ENCODE data around the gene DHX36.
A peak's percentile ranks its signal among the peaks of the same experiment; 100 is the strongest.

DHX36 gene

DNA sequence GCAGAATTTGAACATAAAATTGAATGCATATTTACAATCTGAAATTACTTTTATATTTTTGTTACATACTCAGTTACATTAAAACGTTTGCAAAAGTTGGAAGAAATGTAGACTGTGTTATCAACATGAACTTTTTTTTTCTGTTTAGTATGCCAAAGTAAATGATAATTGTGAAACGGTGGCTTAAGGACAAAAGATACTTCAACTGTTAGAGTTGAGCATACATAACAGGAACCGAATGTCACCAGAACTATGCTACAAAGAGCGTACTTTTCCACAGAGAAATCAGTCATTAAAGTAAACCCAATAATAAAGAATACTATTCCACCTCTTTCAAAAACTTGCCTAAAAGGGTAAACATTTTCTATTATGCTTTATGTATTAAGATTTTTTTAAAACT, 14.3 kb upstream of the DHX36 start:
- H3K36me3 ChIP-seq (ENCODE audit: low read length), result no peaks in the 10 kb centered on the region
- no peaks in the 10 kb centered on the region for H3K79me2 ChIP-seq (ENCODE audit: insufficient read depth, low read length)
- H3F3A ChIP-seq (ENCODE audit: insufficient read depth), result no peaks in the 10 kb centered on the region
- H3K9me2 ChIP-seq (replicated peaks; ENCODE audit: insufficient read depth, low read length), result no peaks in the 10 kb centered on the region
- H3K27me3 ChIP-seq (ENCODE audit: low read length), result no peaks in the 10 kb centered on the region
- H3K9me3 ChIP-seq (ENCODE audit: insufficient read depth, low read length), result no peaks in the 10 kb centered on the region
- H3K9ac ChIP-seq (ENCODE audit: low read length), result no peak overlapping the region
- H2AFZ ChIP-seq (ENCODE audit: low read depth, low read length, severe bottlenecking), result no peak overlapping the region
- H3K27ac ChIP-seq (ENCODE audit: low read depth, low read length), result no peak overlapping the region
- H4K20me1 ChIP-seq (ENCODE audit: low read depth, low read length), result no peaks in the 10 kb centered on the region; the same call in 1 of the 2 replicates
- no peak for TF ChIP-seq CTCF (IDR thresholded peaks at IDR 0.05; ENCODE audit: insufficient read depth, low read length, poor library complexity, severe bottlenecking)
- TF ChIP-seq EZH2phosphoT487 (conservative IDR thresholded peaks at IDR 0.05; ENCODE audit: low read length), result no peak
- no peak overlapping the region for H3K4me2 ChIP-seq (ENCODE audit: low read depth, low read length, poor library complexity, severe bottlenecking)
- no peak overlapping the region for H3K4me3 ChIP-seq (ENCODE audit: insufficient read depth, low read length, poor library complexity, severe bottlenecking)

- no peak overlapping the region for H3K4me3 ChIP-seq (ENCODE audit: insufficient read depth, low read length, poor library complexity, severe bottlenecking)
- H2AFZ ChIP-seq (ENCODE audit: low read depth, low read length, severe bottlenecking), result no peak overlapping the region
- no peaks in the 10 kb centered on the region for H3K9me3 ChIP-seq (ENCODE audit: insufficient read depth, low read length)
- no peaks in the 10 kb centered on the region for H3K9me2 ChIP-seq (replicated peaks; ENCODE audit: insufficient read depth, low read length)
- H3K36me3 ChIP-seq (ENCODE audit: low read length), result no peaks in the 10 kb centered on the region
- TF ChIP-seq CTCF (IDR thresholded peaks at IDR 0.05; ENCODE audit: insufficient read depth, low read length, poor library complexity, severe bottlenecking) (no peak), EZH2phosphoT487 (conservative IDR thresholded peaks at IDR 0.05; ENCODE audit: low read length) (no peak)
- H3K27ac ChIP-seq (ENCODE audit: low read depth, low read length), result no peak overlapping the region
- H3K27me3 ChIP-seq (ENCODE audit: low read length), result no peaks in the 10 kb centered on the region
- H3K4me2 ChIP-seq (ENCODE audit: low read depth, low read length, poor library complexity, severe bottlenecking), result no peak overlapping the region
- no peak overlapping the region for H3K9ac ChIP-seq (ENCODE audit: low read length)
- no peaks in the 10 kb centered on the region; the same call in 1 of the 2 replicates for H4K20me1 ChIP-seq (ENCODE audit: low read depth, low read length)
- no peaks in the 10 kb centered on the region for H3K79me2 ChIP-seq (ENCODE audit: insufficient read depth, low read length)
- no peaks in the 10 kb centered on the region for H3F3A ChIP-seq (ENCODE audit: insufficient read depth)
Measured at GRCh38 chr3:154338008-154338407, 13.7 kb upstream of the DHX36 start.

GRCh38 chr3:154334973-154335420, 10.7 kb upstream of the DHX36 start:
- TF ChIP-seq EZH2phosphoT487 (conservative IDR thresholded peaks at IDR 0.05; ENCODE audit: low read length), result no peak
- TF ChIP-seq CTCF (IDR thresholded peaks at IDR 0.05; ENCODE audit: insufficient read depth, low read length, poor library complexity, severe bottlenecking), result peak; percentile 33
- no peaks in the 10 kb centered on the region for H3K27me3 ChIP-seq (ENCODE audit: low read length)

More at GRCh38 chr3:154334973-154335420, 10.7 kb upstream of the DHX36 start:
- Histone ChIP-seq H3K9ac (ENCODE audit: low read length) (no peak overlapping the region), H3K27ac (ENCODE audit: low read depth, low read length) (no peak overlapping the region), H4K20me1 (ENCODE audit: low read depth, low read length) (no peaks in the 10 kb centered on the region; the same call in 1 of the 2 replicates), H3K79me2 (ENCODE audit: insufficient read depth, low read length) (no peaks in the 10 kb centered on the region), H3K9me2 (replicated peaks; ENCODE audit: insufficient read depth, low read length) (no peaks in the 10 kb centered on the region), H3K4me2 (ENCODE audit: low read depth, low read length, poor library complexity, severe bottlenecking) (no peak overlapping the region), H2AFZ (ENCODE audit: low read depth, low read length, severe bottlenecking) (no peak overlapping the region), H3K9me3 (ENCODE audit: insufficient read depth, low read length) (no peaks in the 10 kb centered on the region), H3F3A (ENCODE audit: insufficient read depth) (no peaks in the 10 kb centered on the region), H3K36me3 (ENCODE audit: low read length) (no peaks in the 10 kb centered on the region), H3K4me3 (ENCODE audit: insufficient read depth, low read length, poor library complexity, severe bottlenecking) (no peak overlapping the region)
